Measurements from ENCODE around the gene TNFRSF12A.
"Not testable (repeated sequence)": the region's sequence is repeated elsewhere in the genome, so short reads cannot be mapped to it uniquely, and the experiment has no call there.

- TF ChIP-seq POLR2A, CTCF (IDR thresholded peaks at IDR 0.05): not testable (repeated sequence)
These were observed 49.0 kb downstream of the TNFRSF12A start for GRCh38 chr16:3069146-3069545.

Data from Peyer's patch (tissue), 4 donors.